Measurements from ENCODE around the gene WIPF3.

WIPF3 gene

DNA sequence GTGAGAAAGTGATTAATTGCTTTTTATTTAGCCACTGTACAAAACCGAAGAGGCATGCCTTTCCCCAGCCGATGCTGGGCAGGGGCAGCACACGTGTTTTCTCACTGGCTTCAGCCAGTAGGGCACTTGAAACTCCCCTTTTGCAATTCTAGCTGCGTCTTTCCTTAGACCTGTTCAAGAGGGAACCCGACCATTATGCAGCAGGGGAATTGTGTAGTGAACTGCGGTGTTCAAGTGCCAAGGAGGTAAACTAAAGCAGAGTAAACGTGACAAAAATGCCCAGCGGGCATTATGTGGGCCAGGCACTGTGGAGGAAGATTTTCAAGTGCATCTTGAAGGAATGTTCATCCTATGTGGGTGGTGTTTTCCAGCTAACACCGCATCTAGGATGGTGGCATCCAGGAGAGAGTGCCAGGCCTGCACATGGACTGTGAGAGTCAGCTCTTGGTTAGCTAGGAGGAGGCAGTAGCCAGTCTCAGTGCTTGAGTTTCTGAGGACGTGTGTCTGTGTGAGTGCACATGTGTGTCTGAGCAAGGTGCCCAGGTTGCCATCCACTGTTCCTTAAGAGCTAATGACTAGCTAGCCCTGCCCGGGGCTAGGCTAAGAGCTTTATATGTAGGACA, 3.3 kb downstream of the WIPF3 start:
- DNase-seq: no peak

DNA sequence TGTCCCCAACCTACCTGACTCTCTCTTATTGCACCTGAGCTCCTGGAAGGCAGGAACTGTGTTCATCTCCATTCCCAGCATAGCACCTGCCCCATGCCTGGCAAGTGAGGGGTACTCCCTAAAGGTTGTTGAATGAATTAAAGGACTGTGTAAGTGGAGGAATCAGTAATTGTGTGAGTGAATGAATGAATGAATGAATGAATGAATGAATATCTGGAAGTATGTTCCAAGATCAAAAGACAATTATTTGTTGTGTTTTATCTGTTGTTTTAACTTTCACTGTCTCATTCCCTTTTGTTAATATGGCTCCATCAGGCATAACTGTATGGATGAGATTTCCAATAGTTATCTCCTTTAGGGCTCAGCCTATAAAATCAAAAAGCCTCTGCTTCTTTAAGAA, 4.0 kb downstream of the WIPF3 start:
- DNase-seq: no peak

DNA sequence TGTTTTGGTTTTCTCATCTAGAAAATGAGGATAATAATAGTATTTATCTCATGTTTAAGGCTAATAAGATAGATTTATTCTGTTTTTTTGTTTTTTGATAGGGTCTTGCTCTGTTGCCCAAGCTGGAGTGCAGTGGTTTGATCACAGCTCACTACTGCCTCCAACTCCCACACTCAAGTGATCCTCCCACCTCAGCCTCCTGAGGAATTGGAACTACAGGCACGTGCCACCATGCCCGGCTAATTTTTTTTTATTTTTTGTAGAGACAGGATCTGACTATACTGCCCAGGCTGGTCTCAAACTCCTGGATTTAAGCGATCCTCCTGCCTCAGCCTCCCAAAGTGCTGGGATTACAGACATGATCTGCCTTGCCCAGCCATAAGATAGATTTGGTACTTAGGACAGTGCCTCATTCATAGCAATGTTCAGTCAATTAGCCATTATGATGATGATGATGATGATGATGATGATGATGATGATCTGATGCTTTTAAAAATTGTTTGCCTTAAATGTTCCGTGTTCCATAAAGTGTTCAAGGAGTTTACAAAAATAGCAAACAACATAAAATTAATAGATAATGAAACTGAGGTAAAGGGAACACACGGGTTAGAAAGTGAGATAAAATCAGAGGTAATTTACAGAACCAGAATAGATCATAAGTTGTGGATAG, 4.6 kb downstream of the WIPF3 start:
- no peak for DNase-seq

DNA sequence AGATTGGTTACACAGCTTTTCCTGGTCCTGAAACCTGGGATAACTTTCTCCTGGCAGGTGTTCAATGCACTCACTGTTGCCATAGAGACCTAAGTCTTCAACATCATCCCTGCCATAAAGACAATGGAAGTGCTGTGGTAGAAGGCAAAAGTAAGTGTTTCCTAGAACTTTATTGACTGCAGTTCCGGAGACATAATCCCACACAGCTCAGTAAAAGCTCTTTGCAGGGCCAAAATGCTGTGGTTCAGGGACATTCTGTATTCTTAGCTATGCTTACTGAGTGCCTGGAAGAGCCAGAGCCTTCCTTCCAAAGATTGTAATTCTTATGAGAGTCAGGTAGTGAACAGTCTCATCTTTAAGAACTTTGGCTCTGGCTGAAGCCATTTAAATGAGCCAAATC, 5.3 kb downstream of the WIPF3 start:
- DNase-seq: no peak

DNA sequence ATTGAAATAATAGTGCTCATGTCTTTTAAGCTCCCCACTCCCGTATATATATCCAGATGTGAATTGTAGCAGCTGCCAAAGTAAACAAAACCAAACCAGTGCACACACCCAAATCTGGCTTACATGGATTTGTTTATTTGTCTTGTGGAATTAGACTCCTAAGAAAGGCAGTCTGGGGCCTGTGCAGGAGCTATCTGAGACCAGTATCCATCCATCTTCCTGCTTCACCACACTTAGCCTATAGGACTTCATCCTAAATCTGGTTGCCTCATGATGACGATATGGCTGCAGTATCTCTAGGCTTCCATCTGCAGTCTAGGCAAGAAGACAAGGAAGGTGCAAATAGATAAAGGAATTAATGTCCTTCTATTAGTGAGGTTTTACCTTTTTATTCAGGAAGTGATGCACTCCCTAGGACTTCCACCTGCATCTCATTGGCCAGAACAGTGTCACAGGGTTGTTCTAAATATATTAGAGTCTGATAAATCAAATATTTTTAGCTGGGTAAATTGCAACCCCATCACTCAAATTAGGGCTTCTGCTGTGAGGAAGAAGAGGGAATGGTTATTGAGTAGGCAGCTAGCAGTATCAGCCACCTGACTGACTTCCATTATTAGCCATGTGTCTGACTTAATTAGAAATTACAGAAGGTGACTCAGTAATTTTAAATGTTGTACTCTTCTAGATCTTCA, 6.0 kb downstream of the WIPF3 start:
- DNase-seq: no peak

DNA sequence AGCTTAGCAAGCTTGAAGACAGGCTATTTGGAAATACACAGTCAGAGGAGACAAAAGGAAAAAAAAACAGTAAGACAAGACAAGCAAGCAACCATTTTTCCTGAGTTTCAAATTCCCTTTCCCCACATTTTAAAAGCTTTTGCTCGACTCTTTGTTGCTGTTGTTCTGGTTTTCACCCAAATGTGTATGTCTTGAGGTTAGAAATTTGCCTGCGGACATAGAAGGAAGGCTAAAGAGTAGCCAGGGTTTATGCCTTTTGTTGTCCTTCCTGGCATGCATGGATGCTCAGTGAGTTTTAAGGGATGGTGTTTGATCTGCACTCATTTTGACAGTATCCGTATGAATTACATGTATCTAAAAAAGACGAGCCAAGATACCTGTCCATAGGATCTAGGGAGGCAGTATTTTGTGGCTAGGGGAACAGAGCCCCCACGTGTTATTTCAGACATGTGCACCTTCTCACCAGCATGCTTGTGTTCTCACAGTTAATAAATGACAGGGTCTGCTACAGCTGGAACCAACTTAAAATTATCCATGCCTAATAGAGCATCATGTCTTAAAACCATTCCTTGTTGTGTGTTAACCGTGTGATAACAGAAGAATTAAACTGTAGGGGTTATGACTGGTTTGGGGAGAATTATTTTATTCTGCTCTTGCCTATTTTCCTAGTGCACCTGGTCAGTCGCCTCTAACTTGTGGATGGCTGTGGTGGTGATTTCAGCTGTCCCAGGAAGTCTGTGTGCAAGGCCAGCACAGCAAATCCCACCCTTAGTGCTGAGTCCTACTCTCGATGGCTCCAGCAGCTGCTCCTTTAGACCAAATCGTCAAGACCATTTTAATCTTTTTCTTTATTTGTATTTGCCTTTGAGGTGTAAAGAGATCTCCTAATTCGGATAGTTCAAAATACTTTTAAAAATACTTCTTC, 9.1 kb downstream of the WIPF3 start:
- DNase-seq: no peak

DNA sequence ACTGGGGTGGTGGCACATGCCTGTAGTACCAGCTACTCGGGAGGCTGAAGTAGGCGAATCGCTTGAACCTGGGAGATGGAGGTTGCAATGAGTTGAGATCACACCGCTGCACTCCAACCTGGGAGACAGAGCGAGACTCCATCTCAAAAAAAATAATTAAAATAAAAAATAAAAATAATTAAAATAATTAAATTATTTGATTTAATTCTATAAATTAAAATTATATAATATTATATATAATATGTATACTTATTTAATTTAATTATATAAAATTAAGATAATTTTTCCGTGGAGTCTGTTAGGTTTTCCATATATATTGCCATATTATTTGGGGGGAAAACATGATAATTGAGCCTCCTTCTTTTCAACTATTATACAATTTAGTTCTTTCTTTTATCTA, 12.0 kb downstream of the WIPF3 start:
- DNase-seq: no peak

DNA sequence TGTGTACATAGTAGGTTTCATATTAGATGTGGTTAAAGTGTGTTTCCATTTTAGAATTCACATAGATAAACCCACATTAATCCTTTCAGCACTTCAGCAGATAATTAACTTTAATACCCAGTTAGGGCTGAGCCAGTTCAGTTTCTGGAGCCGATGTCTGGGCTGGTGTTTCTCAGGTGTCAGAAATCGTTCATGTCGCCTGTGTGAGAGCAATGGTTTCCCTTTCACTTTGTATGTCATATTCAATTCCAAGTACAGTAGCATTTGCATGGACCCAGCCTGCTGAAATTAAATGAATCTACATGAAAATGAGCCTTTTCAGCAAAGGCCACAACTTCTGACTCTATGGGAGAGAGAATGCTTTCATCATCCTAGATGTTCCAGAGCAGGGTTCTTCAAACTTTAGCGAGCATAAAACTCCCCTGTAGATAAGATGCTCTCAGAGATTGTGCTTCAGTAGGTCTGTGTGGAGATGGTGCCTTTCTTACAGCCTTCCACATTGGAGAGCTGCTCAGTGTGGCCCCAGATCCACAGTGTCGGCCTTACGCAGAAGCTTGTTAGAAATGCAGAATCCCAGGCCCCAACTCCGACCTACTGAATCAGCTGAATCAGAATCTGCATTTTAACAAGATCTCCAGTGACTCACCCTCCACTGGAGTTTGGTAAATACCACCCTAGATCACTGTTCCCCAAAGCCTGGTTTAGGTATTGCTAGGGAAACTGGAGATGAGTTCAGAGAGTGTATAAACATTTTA, 19.6 kb downstream of the WIPF3 start:
- DNase-seq: no peak

DNA sequence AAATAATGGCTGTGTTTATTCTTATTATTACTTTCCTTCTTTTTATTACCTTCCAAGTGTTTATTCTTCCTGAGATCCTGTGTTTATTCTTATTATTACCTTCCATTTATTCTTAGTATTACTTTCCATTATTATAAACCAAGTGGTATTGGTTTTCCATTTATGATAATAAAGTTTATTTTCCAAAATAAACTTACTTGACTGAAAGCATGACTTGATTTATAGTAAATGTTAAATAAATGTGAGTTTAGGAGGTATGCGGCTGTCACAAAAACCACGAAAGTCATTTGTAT, 20.2 kb downstream of the WIPF3 start:
- DNase-seq: no peak

DNA sequence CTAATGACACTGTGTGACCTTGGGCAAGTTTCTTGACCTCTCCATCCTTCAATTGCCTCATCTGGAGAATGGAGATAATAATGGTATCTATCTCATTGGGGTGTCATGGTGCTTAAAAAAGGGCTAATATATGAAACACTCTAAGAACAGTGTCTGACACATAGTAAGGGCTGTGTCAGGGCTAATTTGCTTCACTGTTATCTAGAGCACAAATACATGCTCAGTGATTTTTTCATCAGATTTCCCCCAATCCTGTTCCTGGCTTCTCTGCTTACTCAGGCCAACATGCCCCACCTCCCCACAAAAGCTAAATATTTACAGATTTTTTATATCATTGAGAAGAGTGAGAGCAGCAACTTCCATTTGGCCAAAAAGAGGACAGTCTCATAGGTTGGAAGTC, 20.6 kb downstream of the WIPF3 start:
- no peak for DNase-seq

DNA sequence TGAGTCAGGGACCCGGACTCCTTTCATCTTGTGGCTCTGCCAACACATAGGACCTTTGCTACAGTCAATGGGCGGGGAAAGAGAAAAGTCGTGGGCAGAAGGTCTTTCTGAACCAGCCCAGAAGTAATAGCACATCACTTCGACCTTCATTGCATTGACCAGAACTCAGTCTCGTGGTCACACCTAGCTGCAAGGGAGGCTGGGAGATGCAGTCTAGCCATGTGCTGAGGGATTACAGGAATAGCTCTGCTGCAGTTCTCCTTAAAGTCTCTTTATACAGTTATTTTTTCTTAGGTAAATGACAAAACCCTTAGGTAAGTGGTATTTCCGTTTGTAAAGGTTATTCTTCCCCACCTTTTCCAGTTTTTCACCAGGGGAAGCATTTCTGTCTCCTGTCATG, 25.4 kb downstream of the WIPF3 start:
- no peak for DNase-seq

DNA sequence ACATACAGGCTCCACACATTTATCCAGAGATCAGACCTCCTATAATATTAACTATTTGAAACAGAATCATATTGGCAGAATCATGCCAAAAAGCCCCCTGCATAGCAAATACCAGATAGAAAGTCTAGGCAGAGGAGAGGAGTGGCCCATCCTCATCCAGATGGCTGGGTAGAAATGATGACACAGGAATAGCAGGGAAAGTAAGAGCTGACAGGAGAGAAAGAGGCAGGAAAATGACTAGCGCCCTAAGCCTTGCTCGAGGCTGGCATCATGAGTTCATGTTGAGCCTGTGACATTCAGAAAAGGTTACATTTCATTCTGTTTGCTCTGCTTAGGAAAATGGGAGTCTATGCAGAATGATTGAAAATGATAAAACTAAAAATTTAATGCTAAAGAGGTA, 27.6 kb downstream of the WIPF3 start:
- no peak for DNase-seq

DNA sequence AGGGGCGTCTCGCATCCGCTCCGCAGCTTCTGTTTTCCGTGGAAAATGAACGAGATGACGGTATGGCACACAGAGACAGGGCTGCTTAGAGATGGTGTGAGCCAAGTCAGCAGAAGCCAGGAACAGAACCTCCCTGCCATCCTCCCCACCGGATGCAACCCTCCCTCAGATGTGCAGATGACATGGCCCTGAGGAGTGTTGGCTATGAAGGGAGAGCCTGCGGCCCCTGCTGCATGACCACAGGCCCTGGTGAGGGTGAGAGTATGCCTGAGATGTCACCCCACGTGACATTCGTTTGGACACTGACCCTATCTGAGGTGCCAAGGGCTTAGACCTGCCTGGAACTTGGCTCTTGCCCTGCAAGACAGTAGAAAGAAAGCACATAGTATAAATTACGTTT, 29.4 kb downstream of the WIPF3 start:
- no peak for DNase-seq

DNA sequence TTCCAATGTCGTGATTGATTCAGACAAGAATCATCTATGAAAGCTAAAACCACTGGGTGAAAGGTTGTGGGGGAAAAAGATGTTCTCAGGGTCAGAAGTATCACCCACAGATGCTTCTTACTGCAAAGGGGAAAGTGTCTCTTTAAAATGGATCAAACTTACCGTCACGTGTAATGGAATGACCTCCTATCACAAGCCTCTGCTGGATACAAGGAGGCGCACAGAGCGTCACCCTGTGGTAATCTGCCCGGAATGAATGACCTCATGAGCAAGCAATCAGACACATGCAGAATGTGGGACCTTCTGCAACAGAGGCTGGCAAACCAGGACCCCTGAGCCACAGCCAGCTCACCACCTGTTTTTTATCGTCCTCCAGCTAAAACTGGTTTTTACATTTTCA, 33.0 kb downstream of the WIPF3 start:
- peak; percentile 50 for DNase-seq

DNA sequence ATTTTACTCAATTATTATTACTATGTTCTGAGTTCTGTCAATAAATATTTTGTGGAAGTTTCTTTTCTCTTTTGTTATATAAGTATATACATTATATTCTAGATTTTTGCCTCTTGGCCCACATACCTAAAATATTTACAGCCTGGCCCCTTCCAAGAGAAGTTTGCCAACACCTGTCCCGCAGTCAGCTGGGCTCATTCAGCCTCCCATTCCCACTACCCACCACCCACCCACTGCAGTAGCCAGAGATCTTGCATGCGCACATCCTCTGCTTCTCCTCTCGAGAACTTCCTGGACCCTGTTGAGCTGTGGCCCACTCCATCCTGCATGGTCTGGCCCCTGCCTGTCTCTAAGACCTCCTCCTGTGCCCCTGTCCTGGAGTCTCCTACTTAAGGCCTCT, 33.6 kb downstream of the WIPF3 start:
- DNase-seq: no peak

DNA sequence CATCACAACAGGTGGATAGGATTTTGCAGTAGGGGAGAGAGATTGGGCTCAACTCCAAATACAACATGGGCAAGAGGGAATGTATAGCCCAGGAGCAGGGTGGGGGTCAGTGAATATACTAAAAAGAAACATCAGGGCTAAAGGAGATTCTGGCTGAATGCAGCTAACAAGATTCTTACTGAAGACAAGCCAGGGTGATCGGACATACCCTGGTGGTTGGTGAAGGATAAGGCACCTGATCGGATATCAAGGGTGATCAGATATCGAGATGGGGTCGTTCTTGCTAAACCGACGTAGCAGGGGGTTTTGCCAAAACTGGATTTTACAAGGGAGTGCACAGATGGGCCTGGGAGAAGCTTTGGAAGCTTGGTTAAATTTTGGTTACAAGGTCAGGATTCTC, 34.4 kb downstream of the WIPF3 start:
- no peak for DNase-seq

DNA sequence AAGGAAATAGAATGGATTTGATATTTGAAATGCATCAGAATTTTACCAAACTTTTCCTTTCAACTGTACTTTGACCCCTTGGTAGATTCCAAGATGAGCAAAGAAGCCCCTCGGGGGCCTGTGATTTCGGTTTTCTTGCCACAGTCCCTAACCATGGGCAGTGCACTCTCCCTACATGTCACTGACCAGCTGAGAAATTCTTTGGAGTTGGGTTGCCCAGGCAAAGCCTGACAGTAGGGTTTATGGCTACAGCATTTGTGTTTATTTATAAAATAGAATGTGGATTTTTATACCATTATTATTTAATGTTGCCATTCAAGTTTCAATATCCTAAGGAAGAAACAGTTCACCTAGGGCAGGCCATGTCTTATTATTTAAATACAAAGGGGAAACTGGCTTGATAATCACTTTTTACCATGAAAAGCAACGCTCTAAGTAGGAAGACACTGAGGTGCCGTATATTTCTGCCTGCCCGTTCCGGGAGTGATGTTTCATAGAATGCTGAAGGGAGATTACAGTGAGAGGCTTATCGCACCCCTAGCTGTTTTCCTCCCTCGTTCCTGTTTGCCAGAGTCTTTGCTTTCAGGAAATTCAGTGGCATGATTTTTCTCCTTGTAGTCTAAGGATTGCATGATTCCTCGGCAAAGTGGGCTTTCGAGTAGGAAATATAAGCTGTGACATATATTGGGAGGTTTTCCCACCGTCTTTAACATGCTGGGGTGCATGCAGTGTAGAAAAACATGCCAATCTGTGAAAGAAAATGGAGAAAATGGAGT, 35.8 kb downstream of the WIPF3 start:
- no peak for DNase-seq

DNA sequence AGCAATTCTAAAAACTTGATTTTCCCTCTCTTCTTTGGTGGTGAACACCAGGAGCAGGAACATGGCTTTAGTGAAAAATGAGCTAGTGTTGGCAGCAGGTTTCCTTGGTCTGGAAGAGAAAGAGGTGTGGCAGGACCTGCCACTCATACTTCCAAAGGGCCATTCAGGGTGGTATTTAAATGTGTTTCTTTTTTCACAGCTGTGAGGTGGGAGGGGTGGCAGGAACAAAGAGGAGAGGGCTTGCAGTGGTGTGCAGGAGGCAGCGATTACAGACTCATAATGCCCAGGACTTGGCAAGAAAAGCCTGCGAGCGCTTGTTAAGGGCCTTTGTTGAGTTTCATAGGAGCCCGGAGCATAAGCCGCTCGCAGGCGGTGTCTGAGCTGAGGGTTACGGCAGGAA, 36.8 kb downstream of the WIPF3 start:
- no peak for DNase-seq

DNA sequence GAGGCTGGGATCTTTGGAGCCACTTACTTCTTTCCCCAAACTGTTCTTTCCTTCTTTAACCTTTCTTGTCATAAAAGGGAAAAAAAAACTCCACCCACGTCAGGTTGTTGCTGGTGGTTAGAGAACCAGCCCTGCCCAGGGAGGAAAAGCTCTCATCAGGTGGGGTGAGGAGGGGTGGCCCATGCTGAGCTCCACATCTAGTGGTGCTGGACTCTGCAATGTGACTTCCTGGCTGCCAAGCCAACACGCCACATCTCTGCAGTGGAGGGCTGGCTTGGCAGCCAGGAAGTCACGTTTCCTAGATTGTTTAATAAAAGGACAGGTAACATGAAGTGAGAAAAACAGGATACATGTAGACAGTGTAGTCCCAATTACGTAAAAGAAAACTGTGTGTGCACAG, 37.4 kb downstream of the WIPF3 start:
- DNase-seq: no peak

DNA sequence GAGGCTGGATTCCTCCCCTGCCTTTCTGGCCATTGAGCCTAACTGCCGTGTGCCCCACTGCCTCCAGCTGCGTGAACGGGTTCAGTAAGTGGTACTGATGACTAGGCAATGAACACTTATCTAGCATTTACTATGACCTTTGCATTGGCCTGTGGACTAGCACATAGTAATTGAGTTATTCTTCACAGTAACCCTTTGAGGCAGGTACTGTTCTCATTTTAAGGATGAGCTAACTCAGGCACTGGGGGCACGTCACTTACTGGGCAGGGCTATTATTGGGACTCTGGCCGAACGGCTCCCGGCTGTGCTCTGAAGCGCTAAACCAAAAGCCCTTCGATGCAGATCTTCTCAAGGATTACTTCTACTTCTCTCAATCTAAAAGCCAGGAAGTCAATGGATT, 38.3 kb downstream of the WIPF3 start:
- no peak for DNase-seq

DNA sequence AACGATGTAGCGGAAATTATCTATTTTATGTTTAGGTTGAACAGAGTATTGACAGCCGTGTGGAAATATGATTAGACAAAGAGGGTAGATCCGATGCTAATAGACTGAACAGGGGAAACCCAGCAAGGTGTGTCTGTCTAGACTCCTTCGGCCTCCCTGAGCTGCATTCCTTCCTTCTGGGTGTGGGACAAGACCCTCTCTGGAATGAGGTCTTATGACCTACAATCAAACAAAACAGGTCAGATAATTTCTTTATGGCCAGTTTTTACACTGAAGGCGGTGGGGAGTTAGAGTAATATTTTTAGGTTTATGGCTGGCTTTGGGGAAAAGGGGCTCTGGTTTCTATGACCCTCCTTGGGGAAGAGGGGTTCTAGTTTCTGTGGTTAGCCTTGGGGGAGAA, 41.2 kb downstream of the WIPF3 start:
- no peak for DNase-seq

DNA sequence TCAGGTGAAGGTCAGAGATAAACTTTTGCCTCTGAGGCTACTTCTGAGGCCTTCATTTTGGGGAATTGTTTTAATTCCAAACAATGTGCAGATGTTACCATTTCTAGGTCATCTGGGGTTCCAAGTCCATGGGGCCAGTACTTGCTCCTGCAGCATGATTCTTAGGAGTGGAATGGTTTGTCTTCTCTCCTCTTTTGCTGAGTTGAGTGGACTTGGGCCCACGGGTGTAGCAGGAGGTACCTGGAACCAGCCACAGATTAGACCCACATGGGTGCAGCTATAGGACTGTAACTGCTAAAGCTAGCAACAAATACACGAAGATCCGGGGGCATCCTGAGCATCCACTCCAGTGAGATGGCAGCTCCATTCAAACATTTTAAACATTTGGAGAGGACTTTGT, 41.6 kb downstream of the WIPF3 start:
- no peak for DNase-seq
